ENCODE data around the gene OSR1.

Gene OSR1

DNA sequence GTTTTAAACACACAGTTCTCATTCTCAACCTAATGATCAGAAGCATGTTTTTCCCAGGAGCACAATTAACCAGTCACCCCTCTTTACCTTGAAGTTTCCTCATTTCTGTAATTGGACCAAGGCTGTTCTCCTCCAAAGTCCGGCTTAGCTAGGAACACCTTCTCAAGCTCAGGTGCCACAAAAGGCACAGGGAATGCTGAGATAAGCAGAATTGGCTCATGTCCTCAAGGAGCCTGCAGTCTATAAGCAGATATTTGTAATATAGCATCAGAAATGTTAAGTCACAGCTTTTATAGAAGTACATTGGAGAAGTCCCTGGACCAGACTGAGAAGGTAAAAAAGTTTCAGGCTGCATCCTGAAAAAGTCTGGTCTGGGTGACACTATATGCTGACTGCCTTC is 20.7 kb downstream of the OSR1 start:
- H3K27me3 ChIP-seq = no peaks in the 10 kb centered on the region
- H3K27ac ChIP-seq = no peak overlapping the region
- H3K9me3 ChIP-seq = no peaks in the 10 kb centered on the region
- no peaks in the 10 kb centered on the region for H3K36me3 ChIP-seq
- no peaks in the 10 kb centered on the region for H3K4me1 ChIP-seq (ENCODE audit: control insufficient read depth in 1 of 2, insufficient read depth in 1 of 2, low read depth in 1 of 2, low read length in 1 of 2)
- TF ChIP-seq, protein P1, sequence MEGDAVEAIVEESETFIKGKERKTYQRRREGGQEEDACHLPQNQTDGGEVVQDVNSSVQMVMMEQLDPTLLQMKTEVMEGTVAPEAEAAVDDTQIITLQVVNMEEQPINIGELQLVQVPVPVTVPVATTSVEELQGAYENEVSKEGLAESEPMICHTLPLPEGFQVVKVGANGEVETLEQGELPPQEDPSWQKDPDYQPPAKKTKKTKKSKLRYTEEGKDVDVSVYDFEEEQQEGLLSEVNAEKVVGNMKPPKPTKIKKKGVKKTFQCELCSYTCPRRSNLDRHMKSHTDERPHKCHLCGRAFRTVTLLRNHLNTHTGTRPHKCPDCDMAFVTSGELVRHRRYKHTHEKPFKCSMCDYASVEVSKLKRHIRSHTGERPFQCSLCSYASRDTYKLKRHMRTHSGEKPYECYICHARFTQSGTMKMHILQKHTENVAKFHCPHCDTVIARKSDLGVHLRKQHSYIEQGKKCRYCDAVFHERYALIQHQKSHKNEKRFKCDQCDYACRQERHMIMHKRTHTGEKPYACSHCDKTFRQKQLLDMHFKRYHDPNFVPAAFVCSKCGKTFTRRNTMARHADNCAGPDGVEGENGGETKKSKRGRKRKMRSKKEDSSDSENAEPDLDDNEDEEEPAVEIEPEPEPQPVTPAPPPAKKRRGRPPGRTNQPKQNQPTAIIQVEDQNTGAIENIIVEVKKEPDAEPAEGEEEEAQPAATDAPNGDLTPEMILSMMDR (IDR thresholded peaks at IDR 0.05) = no peak
- no peak overlapping the region for H3K4me3 ChIP-seq (ENCODE audit: low read depth in 1 of 2, low read length in 1 of 2)

DNA sequence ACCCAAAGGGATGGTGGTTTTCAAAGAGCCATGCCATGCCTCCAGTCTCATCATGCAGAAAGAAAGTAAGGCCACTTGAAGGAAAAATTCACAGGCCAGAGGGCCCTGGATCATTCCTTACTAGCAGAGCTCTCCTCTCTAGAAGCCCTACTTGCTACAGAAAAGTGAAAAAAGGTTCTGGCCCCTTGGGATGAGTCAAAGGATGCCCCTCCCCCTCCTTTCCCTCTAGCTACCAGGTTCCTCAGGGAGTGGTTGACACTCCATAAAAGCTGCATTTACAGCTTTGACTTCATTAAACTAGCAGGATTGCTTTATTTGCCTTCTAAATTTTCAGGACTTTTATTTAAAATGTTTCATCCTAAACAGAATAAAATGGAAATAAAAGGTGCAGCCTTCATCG is 21.2 kb downstream of the OSR1 start:
- H3K9me3 ChIP-seq = no peaks in the 10 kb centered on the region

DNA sequence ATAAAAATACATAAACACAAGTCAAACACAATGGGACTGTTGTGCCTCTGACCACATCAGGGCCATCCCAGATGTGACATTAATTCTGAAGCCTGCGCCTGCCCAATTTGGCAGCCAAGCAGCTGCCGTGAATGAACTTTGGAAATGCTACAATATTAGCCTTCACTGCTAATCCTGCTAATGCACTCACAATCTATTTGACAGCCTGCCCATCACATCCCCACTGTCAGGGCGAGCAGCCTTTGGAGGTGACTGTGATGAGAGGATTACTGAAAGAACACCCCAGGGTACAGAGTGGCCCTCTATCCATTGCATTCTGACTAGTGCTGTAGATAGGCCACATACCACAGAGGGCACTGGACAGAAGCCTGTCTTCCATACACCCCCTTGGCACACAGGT is 21.6 kb downstream of the OSR1 start:
- Histone ChIP-seq H3K4me1 (ENCODE audit: control insufficient read depth in 1 of 2, insufficient read depth in 1 of 2, low read depth in 1 of 2, low read length in 1 of 2) (no peaks in the 10 kb centered on the region), H3K9me3 (no peaks in the 10 kb centered on the region), H3K27me3 (no peaks in the 10 kb centered on the region), H3K27ac (no peak overlapping the region), H3K36me3 (no peaks in the 10 kb centered on the region), H3K4me3 (ENCODE audit: low read depth in 1 of 2, low read length in 1 of 2) (no peak overlapping the region)
- TF ChIP-seq, protein P1 (IDR thresholded peaks at IDR 0.05) = no peak

More for the DNA sequence above, 21.2 kb downstream of the OSR1 start:
- no peak overlapping the region for H3K4me3 ChIP-seq (ENCODE audit: low read depth in 1 of 2, low read length in 1 of 2)
- H3K27me3 ChIP-seq = no peaks in the 10 kb centered on the region
- H3K4me1 ChIP-seq (ENCODE audit: control insufficient read depth in 1 of 2, insufficient read depth in 1 of 2, low read depth in 1 of 2, low read length in 1 of 2) = no peaks in the 10 kb centered on the region
- H3K36me3 ChIP-seq = no peaks in the 10 kb centered on the region
- TF ChIP-seq, protein P1 (IDR thresholded peaks at IDR 0.05) = no peak
- no peak overlapping the region for H3K27ac ChIP-seq

DNA sequence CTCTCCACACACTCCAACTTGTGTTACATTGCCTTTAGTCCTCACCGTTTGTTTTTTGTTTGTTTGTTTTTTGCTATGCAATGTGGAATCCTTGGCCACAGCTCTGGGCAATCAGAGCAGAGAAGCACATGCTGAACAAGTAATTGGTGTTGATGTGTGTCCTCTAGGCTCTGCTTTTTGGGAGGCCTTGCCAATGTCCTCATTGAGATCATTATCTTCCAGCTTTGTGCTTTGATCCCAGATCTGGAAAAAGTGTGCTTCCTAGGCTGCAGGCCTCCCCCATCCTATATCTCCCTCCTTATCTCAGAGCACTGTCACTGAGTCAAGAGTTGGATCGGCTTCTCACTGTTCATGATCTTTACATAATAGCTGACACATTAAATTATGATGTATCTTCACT is 25.9 kb downstream of the OSR1 start:
- H3K4me3 ChIP-seq (ENCODE audit: low read depth in 1 of 2, low read length in 1 of 2) = no peak overlapping the region
- H3K36me3 ChIP-seq = no peaks in the 10 kb centered on the region
- TF ChIP-seq, protein P1 (IDR thresholded peaks at IDR 0.05) = no peak
- no peaks in the 10 kb centered on the region for H3K27me3 ChIP-seq
- no peak overlapping the region for H3K27ac ChIP-seq
- no peaks in the 10 kb centered on the region for H3K4me1 ChIP-seq (ENCODE audit: control insufficient read depth in 1 of 2, insufficient read depth in 1 of 2, low read depth in 1 of 2, low read length in 1 of 2)
- no peaks in the 10 kb centered on the region for H3K9me3 ChIP-seq

DNA sequence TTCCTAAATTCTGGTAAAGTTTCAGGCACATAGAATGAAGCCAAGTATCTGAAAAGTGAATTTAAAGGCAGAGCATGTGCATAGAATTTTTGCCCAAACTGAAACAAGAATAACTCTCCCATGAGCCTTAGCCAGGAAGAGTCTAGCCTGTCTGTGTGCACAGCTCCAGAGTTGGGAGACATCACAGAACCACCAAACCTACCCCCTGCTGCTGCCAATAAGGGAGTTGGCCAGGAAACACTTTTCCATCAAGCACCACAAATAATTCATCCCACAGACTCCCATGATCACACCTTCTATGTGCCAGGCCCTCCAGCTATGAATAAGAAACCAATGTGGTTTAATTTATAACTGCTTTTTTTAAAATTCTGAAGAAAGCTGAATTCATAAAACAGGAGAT is 27.0 kb downstream of the OSR1 start:
- no peak overlapping the region for H3K4me3 ChIP-seq (ENCODE audit: low read depth in 1 of 2, low read length in 1 of 2)
- H3K4me1 ChIP-seq (ENCODE audit: control insufficient read depth in 1 of 2, insufficient read depth in 1 of 2, low read depth in 1 of 2, low read length in 1 of 2) = no peaks in the 10 kb centered on the region
- TF ChIP-seq, protein P1 (IDR thresholded peaks at IDR 0.05) = no peak
- no peaks in the 10 kb centered on the region for H3K27me3 ChIP-seq
- H3K36me3 ChIP-seq = no peaks in the 10 kb centered on the region
- H3K9me3 ChIP-seq = no peaks in the 10 kb centered on the region
- H3K27ac ChIP-seq = no peak overlapping the region

DNA sequence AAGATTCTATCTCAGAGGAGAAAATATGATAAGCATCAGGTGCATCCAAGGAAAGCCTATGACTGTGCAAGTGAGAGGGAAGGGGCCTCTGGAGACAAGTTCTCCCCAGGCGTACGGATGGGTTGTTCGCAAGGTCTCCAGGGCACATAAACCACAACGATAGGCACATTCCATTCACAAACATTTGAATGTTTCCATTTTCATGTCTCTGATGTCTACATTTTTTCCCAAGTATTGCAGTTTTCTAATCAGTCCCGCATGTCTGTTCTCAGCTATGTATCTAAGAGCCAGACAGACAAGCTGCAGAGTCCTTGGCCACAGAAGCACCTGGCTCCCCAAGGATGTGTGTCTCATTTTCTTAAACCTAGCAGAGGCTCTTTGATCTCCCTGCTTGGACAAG is 28.0 kb downstream of the OSR1 start:
- TF ChIP-seq, protein P1 (IDR thresholded peaks at IDR 0.05) = no peak
- H3K4me3 ChIP-seq (ENCODE audit: low read depth in 1 of 2, low read length in 1 of 2) = no peak overlapping the region

More for the DNA sequence above, 28.0 kb downstream of the OSR1 start:
- no peaks in the 10 kb centered on the region for H3K36me3 ChIP-seq
- H3K27me3 ChIP-seq = no peaks in the 10 kb centered on the region
- H3K27ac ChIP-seq = no peak overlapping the region
- H3K4me1 ChIP-seq (ENCODE audit: control insufficient read depth in 1 of 2, insufficient read depth in 1 of 2, low read depth in 1 of 2, low read length in 1 of 2) = no peaks in the 10 kb centered on the region
- no peaks in the 10 kb centered on the region for H3K9me3 ChIP-seq
